Endothelial cell of umbilical vein (primary cell): Measurements from ENCODE around the gene SLC26A8. TPM values are rescaled to one million over a fixed set of nuclear protein-coding genes. Genes with fewer than 3 reads are reported as not detected.

Source experiments
- BruUV-seq: library from RNA; stranded (reverse); fragments of 400-500 nt; replicated peaks from 2 replicates; lab custom pipeline; 2021; lab: Mats Ljungman, UMichigan
- CTCF ChIA-PET: fragments of 300-600, 350-600 bp; sonication (Branson Sonifier 250); formaldehyde crosslinking; loops from one replicate; lab custom pipeline; 2021; ENCODE audit warnings: antibody characterized with exemption, inconsistent platforms; lab: Charles Lee
- POLR2A ChIA-PET: fragments of 300-600, 350-600 bp; sonication (Branson Sonifier 250); formaldehyde crosslinking; loops from one replicate; lab custom pipeline; 2021; ENCODE audit warnings: antibody characterized with exemption, inconsistent platforms; lab: Charles Lee
- DNase-seq: peaks from one replicate; pipeline ENCODE4 v3.0.0-alpha.2; 2011; ENCODE audit warnings: low read depth, low spot score
- FAIRE-seq: peaks from 2 replicates; lab custom pipeline; 2011; peaks lifted over from hg19 to GRCh38; lab: Jason Lieb, UNC
- H2AFZ ChIP-seq: 2 replicates; pipeline ENCODE4 v1.6.0; 2012; ENCODE audit warnings: low read depth, low read length, control low read depth, inconsistent platforms
- H3K27ac ChIP-seq: 2 replicates; pipeline ENCODE4 v1.5.1; 2011; ENCODE audit warnings: low read depth, mild to moderate bottlenecking, control low read depth, low read length, moderate library complexity; ENCODE audit not compliant: insufficient read depth
- H3K27me3 ChIP-seq, 2 experiments: 2 replicates each; pipeline versions ENCODE4 v1.6.0 to v1.6.1; 2011; ENCODE audit warnings: low read length in 2 of 2, mixed read lengths in 1 of 2; ENCODE audit not compliant: control insufficient read depth in 2 of 2, insufficient read depth in 2 of 2
- H3K36me3 ChIP-seq, 2 experiments: 2 replicates in 1 of 2; 3 replicates in 1 of 2; pipeline ENCODE4 v1.5.1; 2011; ENCODE audit warnings: low read length in 2 of 2, mild to moderate bottlenecking in 1 of 2, moderate library complexity in 1 of 2; ENCODE audit not compliant: control insufficient read depth in 2 of 2, insufficient read depth in 2 of 2; ENCODE audit errors: extremely low read depth in 1 of 2
- H3K4me1 ChIP-seq: 3 replicates; pipeline ENCODE4 v1.5.1; 2011; ENCODE audit warnings: mild to moderate bottlenecking, low read length; ENCODE audit not compliant: control insufficient read depth, insufficient read depth; ENCODE audit errors: extremely low read depth
- H3K4me2 ChIP-seq: 2 replicates; pipeline ENCODE4 v1.6.1; 2011; ENCODE audit warnings: low read length, control low read depth, mixed read lengths; ENCODE audit not compliant: insufficient read depth
- H3K4me3 ChIP-seq, 3 experiments: fragments of 200-600 bp in 1 of 3; sonication (generic), shearing (Covaris generic) in 1 of 3; replicated peaks in 1 of 3; 2 replicates each; pipeline ENCODE4 v1.5.1; 2011 to 2016; ENCODE audit warnings: control low read depth in 3 of 3, low read length in 3 of 3, mild to moderate bottlenecking in 2 of 3, inconsistent platforms in 1 of 3, low read depth in 1 of 3, moderate library complexity in 1 of 3; ENCODE audit not compliant: insufficient read depth in 1 of 3
- H3K79me2 ChIP-seq: 2 replicates; pipeline ENCODE4 v1.6.0; 2012; ENCODE audit warnings: low read length, inconsistent platforms; ENCODE audit not compliant: control insufficient read depth, insufficient read depth
- H3K9ac ChIP-seq: replicated peaks from 2 replicates; pipeline ENCODE3; 2011; ENCODE audit warnings: low read length, control low read depth; ENCODE audit not compliant: insufficient read depth; ENCODE audit errors: extremely low read depth
- H3K9me1 ChIP-seq: replicated peaks from 3 replicates; pipeline ENCODE4 v1.6.0; 2011; ENCODE audit warnings: mild to moderate bottlenecking, low read length; ENCODE audit not compliant: control insufficient read depth, insufficient read depth; ENCODE audit errors: extremely low read depth
- H3K9me3 ChIP-seq: replicated peaks from 2 replicates; pipeline ENCODE4 v1.5.1; 2012; ENCODE audit warnings: low read length, inconsistent platforms; ENCODE audit not compliant: control insufficient read depth, insufficient read depth
- H4K20me1 ChIP-seq: replicated peaks from 2 replicates; pipeline ENCODE3; 2011; ENCODE audit warnings: mild to moderate bottlenecking, low read length; ENCODE audit not compliant: control insufficient read depth, insufficient read depth; ENCODE audit errors: extremely low read depth
- EZH2 ChIP-seq: IDR thresholded peaks from 2 replicates; pipeline ENCODE4 v1.6.1; 2012; ENCODE audit warnings: borderline replicate concordance, low read depth, mild to moderate bottlenecking, moderate library complexity, low read length, inconsistent platforms; ENCODE audit not compliant: severe bottlenecking
- FOS ChIP-seq: IDR thresholded peaks from 2 replicates; pipeline ENCODE4 v1.6.1; 2011; ENCODE audit warnings: mild to moderate bottlenecking, low read length, moderate library complexity, borderline replicate concordance; ENCODE audit not compliant: insufficient read depth
- GATA2 ChIP-seq: IDR thresholded peaks from 2 replicates; pipeline ENCODE4 v1.7.0; 2011; ENCODE audit warnings: low read depth, mild to moderate bottlenecking, moderate library complexity, mixed read lengths, low read length; ENCODE audit not compliant: insufficient read length, insufficient read depth
- JUN ChIP-seq: IDR thresholded peaks from 2 replicates; pipeline ENCODE4 v1.6.1; 2011; ENCODE audit warnings: borderline replicate concordance, low read depth; ENCODE audit not compliant: insufficient read length, insufficient read depth
- MYC ChIP-seq: IDR thresholded peaks from one replicate; pipeline ENCODE4 v1.6.1; 2011; ENCODE audit warnings: mild to moderate bottlenecking, low read depth, low read length
- POLR2A ChIP-seq: IDR thresholded peaks from 2 replicates; pipeline ENCODE4 v1.6.1; 2012; ENCODE audit warnings: low read depth, mild to moderate bottlenecking, control low read depth, low read length
- POLR2AphosphoS5 ChIP-seq: IDR thresholded peaks from 2 replicates; pipeline ENCODE4 v1.6.1; 2012; ENCODE audit warnings: low read depth, mild to moderate bottlenecking, control low read depth, low read length, moderate library complexity; ENCODE audit not compliant: insufficient read depth
- dilution Hi-C: fragments of 300-500 bp; cut with MboI; formaldehyde crosslinking; loops from one replicate; pipeline ENCODE4 v1.15.0; 2019; ENCODE audit warnings: low sequenced_read_pairs; ENCODE audit not compliant: extremely low pct_ligation_motif_present
- intact Hi-C: fragments of 100-400 bp; cut with micrococcal nuclease; formaldehyde crosslinking; loops from one replicate; pipeline ENCODE4 v1.10.0; 2022
- polyA plus RNA-seq, 4 experiments: library from polyadenylated mRNA; depleted of rRNA in 3 of 4; stranded (reverse) in 3 of 4; unstranded in 1 of 4; fragments of >200 nt; gene quantifications; 2 replicates each; pipeline versions ENCODE4 v1.2.1 to v1.2.3, GENCODE V29; 2011 to 2012; ENCODE audit warnings: missing spikeins in 1 of 4
- total RNA-seq: library from RNA; stranded (reverse); gene quantifications from 2 replicates; pipeline ENCODE4 v1.2.3, GENCODE V29; 2021
- TF ChIP-seq, protein P1 (sequence below), 2 donors: IDR thresholded peaks; 1 replicate in 1 of 2; 2 replicates in 1 of 2; pipeline ENCODE4 v1.5.1; 2011; ENCODE audit warnings: low read length in 2 of 2, mild to moderate bottlenecking in 2 of 2, moderate library complexity in 2 of 2, control low read depth in 1 of 2, inconsistent platforms in 1 of 2, low read depth in 1 of 2; ENCODE audit not compliant: insufficient read depth in 1 of 2; ENCODE audit errors: extremely low read depth in 1 of 2
- TF ChIP-seq, protein P2 (sequence below): IDR thresholded peaks from 2 replicates; pipeline ENCODE4 v1.6.1; 2011; ENCODE audit not compliant: insufficient read depth, insufficient read length

The SLC26A8 gene
- total and polyA plus RNA-seq, 2 donors (not counting 3 experiments of a cell fraction or from before 2014, with no cell fraction given), result 0.01 TPM; not detected in 1

- Histone ChIP-seq H3K9ac (no peak overlapping the region), H3K36me3 (no peaks in the 10 kb centered on the region), H2AFZ (no peak overlapping the region), H3K4me3 (no peak overlapping the region), H3K79me2 (peaks cover 80% of the 10 kb centered on the region), H4K20me1 (peaks cover 9% of the 10 kb centered on the region), H3K9me3 (no peaks in the 10 kb centered on the region), H3K9me1 (no peaks in the 10 kb centered on the region), H3K27ac (no peak overlapping the region), H3K4me2 (no peak overlapping the region), H3K27me3 (no peaks in the 10 kb centered on the region), H3K4me1 (peaks cover 4% of the 10 kb centered on the region)
- dilution Hi-C loops, result no loop called here
- DNase-seq (no peak), FAIRE-seq (no peak)
- BruUV-seq, result no TSS peak
- intact Hi-C loops, result no loop called here
- TF ChIP-seq EZH2, result no peak
- no peak for TF ChIP-seq MYC
- no peak for TF ChIP-seq JUN
- TF ChIP-seq GATA2, result no peak
- TF ChIP-seq POLR2A, result no peak
- no peak for TF ChIP-seq POLR2AphosphoS5
- TF ChIP-seq, protein P1, sequence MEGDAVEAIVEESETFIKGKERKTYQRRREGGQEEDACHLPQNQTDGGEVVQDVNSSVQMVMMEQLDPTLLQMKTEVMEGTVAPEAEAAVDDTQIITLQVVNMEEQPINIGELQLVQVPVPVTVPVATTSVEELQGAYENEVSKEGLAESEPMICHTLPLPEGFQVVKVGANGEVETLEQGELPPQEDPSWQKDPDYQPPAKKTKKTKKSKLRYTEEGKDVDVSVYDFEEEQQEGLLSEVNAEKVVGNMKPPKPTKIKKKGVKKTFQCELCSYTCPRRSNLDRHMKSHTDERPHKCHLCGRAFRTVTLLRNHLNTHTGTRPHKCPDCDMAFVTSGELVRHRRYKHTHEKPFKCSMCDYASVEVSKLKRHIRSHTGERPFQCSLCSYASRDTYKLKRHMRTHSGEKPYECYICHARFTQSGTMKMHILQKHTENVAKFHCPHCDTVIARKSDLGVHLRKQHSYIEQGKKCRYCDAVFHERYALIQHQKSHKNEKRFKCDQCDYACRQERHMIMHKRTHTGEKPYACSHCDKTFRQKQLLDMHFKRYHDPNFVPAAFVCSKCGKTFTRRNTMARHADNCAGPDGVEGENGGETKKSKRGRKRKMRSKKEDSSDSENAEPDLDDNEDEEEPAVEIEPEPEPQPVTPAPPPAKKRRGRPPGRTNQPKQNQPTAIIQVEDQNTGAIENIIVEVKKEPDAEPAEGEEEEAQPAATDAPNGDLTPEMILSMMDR (IDR thresholded peaks at IDR 0.05; ENCODE audit: extremely low read depth in 1 of 2, insufficient read depth in 1 of 2, low read depth in 1 of 2, low read length in 2 of 2), result no peak
- TF ChIP-seq, protein P2, sequence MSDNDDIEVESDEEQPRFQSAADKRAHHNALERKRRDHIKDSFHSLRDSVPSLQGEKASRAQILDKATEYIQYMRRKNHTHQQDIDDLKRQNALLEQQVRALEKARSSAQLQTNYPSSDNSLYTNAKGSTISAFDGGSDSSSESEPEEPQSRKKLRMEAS, result no peak
- no peak for TF ChIP-seq FOS
- ChIA-PET POLR2A (no interaction called here), CTCF (interaction anchor here (1.7 kb wide), 1 partner anchor 9 kb away, joined by 4 read pairs; no protein-coding TSS in a partner anchor)
These were observed 45.1 kb upstream of the SLC26A8 start for GRCh38 chr6:36069573-36069972.
